Measurements from ENCODE around the gene ARSG. TPM values are rescaled to one million over a fixed set of nuclear protein-coding genes. Genes with fewer than 3 reads are reported as not detected.

The ARSG gene
- total and polyA plus RNA-seq, 2 of the 13 experiments (the other 11 are each of a cell fraction or from before 2014, with no cell fraction given) = 3.7 to 15.2 TPM

GRCh38 chr17:68378268-68379176 lies 87.2 kb downstream of the ARSG start (continued):
- TF ChIP-seq ZNF543 (CRISPR knock-in tag; IDR thresholded peaks at IDR 0.05) = peak; percentile 88; the same call in 1 of the 2 replicates
- TF ChIP-seq FOXK1 (CRISPR knock-in tag; IDR thresholded peaks at IDR 0.05; ENCODE audit: borderline replicate concordance, low read depth) = peak; percentile 85; the same call in 1 of the 2 replicates
- TF ChIP-seq E2F1 (CRISPR knock-in tag; IDR thresholded peaks at IDR 0.05) = peak; percentile 16
- peak; percentile 20; the same call in 1 of the 2 replicates for TF ChIP-seq TSC22D2 (CRISPR knock-in tag; IDR thresholded peaks at IDR 0.05; ENCODE audit: borderline replicate concordance)
- no peak for TF ChIP-seq RFX5 (IDR thresholded peaks at IDR 0.05; ENCODE audit: low read depth, low read length)
- peak; percentile 96 for TF ChIP-seq SNAI1 (CRISPR knock-in tag; IDR thresholded peaks at IDR 0.05; ENCODE audit: borderline replicate concordance)
- peak; percentile 98 for TF ChIP-seq NFIC (IDR thresholded peaks at IDR 0.05; ENCODE audit: low read length)
- TF ChIP-seq ZNF775 (CRISPR knock-in tag; IDR thresholded peaks at IDR 0.05; ENCODE audit: borderline replicate concordance) = peak; percentile 88; the same call in 1 of the 2 replicates
- no peak for TF ChIP-seq PBX2 (CRISPR knock-in tag; IDR thresholded peaks at IDR 0.05)
- TF ChIP-seq HNRNPL (IDR thresholded peaks at IDR 0.05; ENCODE audit: low read depth, low read length) = peak; percentile 76; the same call in 1 of the 2 replicates
- peak; percentile 57 for TF ChIP-seq SMC3 (IDR thresholded peaks at IDR 0.05; ENCODE audit: low read length)
- no peak for TF ChIP-seq MTF2 (CRISPR knock-in tag; IDR thresholded peaks at IDR 0.05; ENCODE audit: borderline replicate concordance)
- TF ChIP-seq STAG1 (CRISPR knock-in tag; IDR thresholded peaks at IDR 0.05) = peak; percentile 40
- 0 out of 2 replicates have a peak, but pooled peaks have one; percentile 5 for TF ChIP-seq RFXAP (CRISPR knock-in tag; IDR thresholded peaks at IDR 0.05; ENCODE audit: borderline replicate concordance)
- peak; percentile 91 for TF ChIP-seq ZNF34 (CRISPR knock-in tag; IDR thresholded peaks at IDR 0.05; ENCODE audit: borderline replicate concordance)
- TF ChIP-seq ZBTB40 (IDR thresholded peaks at IDR 0.05) = no peak
- TF ChIP-seq ZBTB40 (CRISPR knock-in tag; IDR thresholded peaks at IDR 0.05) = peak; percentile 87
- no peak for TF ChIP-seq YY1 (IDR thresholded peaks at IDR 0.05; ENCODE audit: insufficient read depth, insufficient replicate concordance, low read depth, low read length)
